Stimulated activated CD4-positive, alpha-beta T cell treated with anti-CD3 and anti-CD28 coated beads, Interleukin-12 subunit alpha, Interleukin-12 subunit beta, amount 100 ng/mL, for 4 hours (primary cell): ENCODE measurements around the gene IFT88.

ENCODE experiments used
- DNase-seq: peaks from one replicate; pipeline ENCODE4 v3.0.0-alpha.2; 2020

Gene IFT88

GRCh38 chr13:20567881-20568528, 1.0 kb downstream of the IFT88 start:
- DNase-seq: no peak

DNA sequence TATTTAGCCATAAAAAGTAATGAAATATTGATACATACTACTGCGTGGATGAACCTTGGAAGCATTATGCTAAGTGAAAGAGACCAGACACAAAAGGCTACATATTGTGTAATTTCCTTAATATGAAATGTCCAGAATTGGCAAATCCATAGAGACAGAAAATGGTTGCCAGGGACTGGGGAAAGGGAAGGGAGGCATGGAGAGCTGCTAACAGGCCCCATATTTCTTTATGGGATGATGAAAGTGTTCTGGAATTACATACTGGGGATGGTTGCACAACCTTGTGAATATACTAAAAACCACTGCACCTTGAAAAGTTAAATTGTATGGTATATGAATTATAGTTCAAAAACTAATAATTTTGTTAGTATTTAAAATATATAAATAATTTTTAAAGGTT, 3.6 kb downstream of the IFT88 start:
- DNase-seq: no peak

- DNase-seq: no peak
Measured at GRCh38 chr13:20571676-20572075, 4.7 kb downstream of the IFT88 start.

DNA sequence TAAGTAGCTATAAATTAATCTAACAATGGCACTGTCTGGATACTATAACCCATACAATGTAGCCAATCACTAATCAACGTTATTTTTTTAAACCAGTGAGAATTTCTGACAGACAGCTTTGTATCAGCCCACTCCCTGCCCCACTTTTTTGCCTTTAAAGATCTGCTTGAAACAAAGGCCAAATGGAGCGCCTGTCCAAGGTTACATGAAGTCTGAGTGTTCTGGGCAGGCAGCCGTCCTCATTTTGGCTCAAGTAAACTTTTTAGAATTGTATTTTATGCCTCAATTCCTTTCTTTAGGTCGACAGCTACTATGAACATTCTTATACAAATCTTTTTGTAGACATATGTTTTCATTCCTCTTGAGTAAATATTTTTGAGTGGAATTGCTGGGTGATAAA, 6.2 kb downstream of the IFT88 start:
- DNase-seq: no peak

GRCh38 chr13:20573636-20574035, 6.7 kb downstream of the IFT88 start:
- no peak for DNase-seq

- DNase-seq: no peak
Measured at GRCh38 chr13:20579191-20579590, 12.2 kb downstream of the IFT88 start.

- DNase-seq: no peak
Measured at GRCh38 chr13:20580257-20580656, 13.3 kb downstream of the IFT88 start.

DNA sequence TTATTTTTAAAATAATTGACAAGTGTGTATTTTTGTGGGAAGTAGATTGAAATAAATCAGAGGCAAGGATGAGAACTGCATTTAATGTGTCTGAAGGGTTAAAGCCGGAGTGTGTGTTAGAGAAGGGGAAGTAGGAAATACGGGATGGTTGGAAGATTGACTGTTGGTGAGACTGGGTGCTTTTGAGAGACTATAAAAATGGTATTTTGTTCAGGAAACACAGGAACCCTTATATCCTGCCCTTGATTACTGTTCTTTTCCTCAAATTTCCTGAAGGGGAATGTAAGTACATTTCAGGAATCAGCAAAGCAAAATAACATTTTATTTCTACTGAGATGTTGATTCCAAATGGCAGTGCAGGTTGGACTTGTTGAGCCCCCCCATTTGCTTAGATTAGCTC, 15.1 kb downstream of the IFT88 start:
- DNase-seq: no peak

- DNase-seq: no peak
Measured at GRCh38 chr13:20583803-20584293, 16.9 kb downstream of the IFT88 start.

DNA sequence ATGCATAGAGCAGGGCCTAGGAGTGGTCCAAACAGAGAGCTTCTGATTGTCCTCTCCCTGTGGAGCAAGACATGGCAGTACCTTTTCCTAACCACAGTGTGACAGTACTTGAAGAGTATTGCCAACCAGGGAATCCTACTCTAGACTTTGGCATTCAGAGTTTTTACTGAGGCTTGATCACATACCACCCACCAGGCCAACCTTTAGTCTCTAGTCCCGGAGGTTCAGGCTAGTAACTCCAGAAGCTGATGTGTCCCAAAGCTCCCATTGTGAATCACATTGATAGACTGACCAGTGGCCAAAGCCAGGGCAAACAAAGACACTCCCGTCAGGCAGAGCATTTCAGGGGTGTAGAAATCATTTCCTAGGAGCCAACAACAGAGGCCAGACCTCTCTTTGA, 18.4 kb downstream of the IFT88 start:
- no peak for DNase-seq

GRCh38 chr13:20588529-20589110, 21.7 kb downstream of the IFT88 start:
- DNase-seq: no peak

GRCh38 chr13:20590561-20590960, 23.6 kb downstream of the IFT88 start:
- DNase-seq: no peak

DNA sequence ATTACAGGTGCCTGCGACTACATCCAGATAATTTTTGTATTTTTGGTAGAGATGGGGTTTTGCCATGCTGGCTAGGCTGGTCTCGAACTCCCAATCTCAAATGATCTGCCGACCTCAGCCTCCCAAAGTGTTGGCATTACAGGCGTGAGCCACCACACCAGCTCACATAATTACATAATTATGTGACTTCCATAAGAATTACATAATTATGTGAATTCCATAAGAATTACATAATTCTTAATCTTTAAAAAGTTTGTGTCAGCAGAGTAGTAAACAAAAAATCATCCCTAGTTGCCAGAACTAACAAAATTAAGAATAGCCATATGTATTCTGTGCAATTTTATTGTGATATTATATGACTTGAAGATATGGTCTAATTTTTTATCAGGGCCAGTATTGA, 25.6 kb downstream of the IFT88 start:
- no peak for DNase-seq

- DNase-seq: no peak
Measured at GRCh38 chr13:20594280-20594679, 27.3 kb downstream of the IFT88 start.

DNA sequence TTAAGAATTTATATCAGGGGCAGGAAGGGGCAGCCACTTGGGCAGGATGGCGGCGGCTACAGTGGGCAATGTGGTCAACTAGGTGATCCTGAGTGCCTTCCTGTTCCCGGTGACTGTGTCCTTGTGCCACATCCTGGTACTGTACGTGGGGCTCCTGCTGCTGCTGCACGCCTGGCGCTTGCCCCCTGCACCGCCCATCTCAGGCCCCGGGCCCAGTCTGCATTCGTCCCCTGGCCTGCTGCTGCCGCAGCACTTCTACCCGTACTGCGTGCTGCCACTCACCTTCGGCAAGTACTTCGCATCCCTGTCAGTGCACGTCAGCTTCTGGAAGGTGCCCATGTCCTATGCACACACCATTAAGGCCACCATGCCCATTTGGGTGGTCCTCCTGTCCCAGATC, 40.1 kb downstream of the IFT88 start:
- DNase-seq: no peak

GRCh38 chr13:20608438-20609020, 41.6 kb downstream of the IFT88 start:
- no peak for DNase-seq

DNA sequence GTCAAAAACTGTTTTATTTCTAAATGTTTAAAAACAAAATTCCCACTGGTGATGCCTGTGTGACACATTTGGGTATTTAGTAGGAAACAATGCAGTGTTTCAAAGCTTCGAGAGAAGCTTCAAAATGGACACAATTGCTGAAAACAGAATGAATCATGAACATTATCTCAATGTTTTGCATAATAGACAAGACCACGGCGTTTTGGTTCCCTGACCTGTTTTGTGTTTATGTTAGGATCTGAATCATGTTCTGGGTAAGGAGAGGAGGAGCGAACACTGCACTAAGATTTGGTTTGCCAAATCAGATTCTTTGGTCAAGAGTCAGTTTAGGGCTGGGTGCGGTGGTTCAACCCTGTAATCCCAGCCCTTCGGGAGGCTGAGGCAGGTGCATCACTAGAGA, 42.2 kb downstream of the IFT88 start:
- no peak for DNase-seq

- no peak for DNase-seq
Measured at GRCh38 chr13:20610006-20610405, 43.0 kb downstream of the IFT88 start.

GRCh38 chr13:20616059-20616797, 49.3 kb downstream of the IFT88 start:
- no peak for DNase-seq

DNA sequence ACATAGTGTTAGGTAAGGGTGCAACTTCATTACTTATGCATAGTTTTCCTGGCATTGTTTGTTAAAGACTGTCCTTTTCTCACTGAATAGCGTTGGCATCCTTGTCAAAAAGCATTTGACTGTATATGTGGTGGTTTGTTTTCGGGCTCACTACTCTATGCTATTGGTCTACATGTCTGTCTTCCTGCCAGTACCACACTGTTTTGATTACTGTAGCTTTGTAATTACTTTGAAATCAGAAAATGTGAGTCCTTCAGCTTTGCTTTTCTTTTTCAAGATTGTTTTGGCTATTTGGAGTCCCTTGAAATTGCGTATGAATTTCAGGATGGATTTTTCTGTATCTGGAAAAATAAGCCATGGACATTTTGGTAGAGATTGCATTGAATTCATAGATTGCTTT, 56.0 kb downstream of the IFT88 start:
- DNase-seq: no peak

DNA sequence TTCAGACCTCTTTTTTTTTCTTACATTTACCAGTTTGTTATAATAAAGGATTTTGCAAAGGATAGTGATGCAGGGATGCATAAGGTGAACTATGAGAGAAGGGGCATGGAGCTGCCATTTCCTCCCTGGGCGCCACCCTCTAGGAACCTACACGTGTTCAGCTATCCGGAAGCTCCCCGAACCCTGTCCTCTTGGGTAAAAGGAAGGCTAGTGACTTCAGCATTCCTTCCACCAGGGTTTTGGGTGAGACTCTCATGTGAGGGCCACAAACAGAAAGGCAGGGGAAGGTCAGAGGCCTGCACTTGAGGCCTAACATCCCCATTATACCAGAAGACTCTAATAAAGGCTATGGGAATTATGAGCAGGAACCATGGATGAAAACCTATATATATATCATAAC, 57.3 kb downstream of the IFT88 start:
- DNase-seq: no peak

GRCh38 chr13:20633802-20634201, 66.8 kb downstream of the IFT88 start:
- no peak for DNase-seq

- no peak for DNase-seq
Measured at GRCh38 chr13:20636079-20636478, 69.1 kb downstream of the IFT88 start.

GRCh38 chr13:20637811-20638210, 70.9 kb downstream of the IFT88 start:
- DNase-seq: no peak
